WTC11 (cell line): ENCODE results near the gene AASDHPPT. TPM values are rescaled to one million over a fixed set of nuclear protein-coding genes. Genes with fewer than 3 reads are reported as not detected.

ENCODE experiments used
- ATAC-seq: fragments of 200-7000 bp; cut with Tn5 transposase; 2 replicates; pipeline ENCODE4 v1.10.0; 2021; ENCODE audit warnings: mild to moderate bottlenecking, moderate library complexity
- CTCF ChIA-PET: fragments of 300-600 bp; sonication (Branson Sonifier 250); formaldehyde crosslinking; loops from one replicate; lab custom pipeline; 2021; ENCODE audit warnings: antibody characterized with exemption; lab: Charles Lee
- POLR2A ChIA-PET: fragments of 350-600 bp; sonication (Branson Sonifier 250); formaldehyde crosslinking; loops from one replicate; lab custom pipeline; 2021; ENCODE audit warnings: antibody characterized with exemption; lab: Charles Lee
- DNase-seq: peaks from one replicate; pipeline ENCODE4 v3.0.0; 2021; ENCODE audit warnings: low spot score
- H3K27ac Mint-ChIP-seq: 2 replicates; pipeline ENCODE4 v1.8.0; 2021; ENCODE audit warnings: mixed read lengths
- H3K27me3 Mint-ChIP-seq: 2 replicates; pipeline ENCODE4 v1.8.0; 2021; ENCODE audit warnings: low read depth, mild to moderate bottlenecking, moderate library complexity, mixed read lengths
- H3K36me3 Mint-ChIP-seq: 2 replicates; pipeline ENCODE4 v1.8.0; 2021; ENCODE audit warnings: mixed read lengths
- H3K4me1 Mint-ChIP-seq: 2 replicates; pipeline ENCODE4 v1.8.0; 2022; ENCODE audit warnings: mixed read lengths
- H3K4me3 Mint-ChIP-seq: 2 replicates; pipeline ENCODE4 v1.8.0; 2021; ENCODE audit warnings: mild to moderate bottlenecking, moderate library complexity, mixed read lengths
- H3K9me3 Mint-ChIP-seq: 2 replicates; pipeline ENCODE4 v1.8.0; 2021; ENCODE audit warnings: mixed read lengths
- ATF1 ChIP-seq: sonication (generic); formaldehyde crosslinking; IDR thresholded peaks from 2 replicates; pipeline ENCODE4 v1.8.1; 2023; ENCODE audit warnings: mild to moderate bottlenecking, moderate library complexity, missing genetic modification reagents
- CBFB ChIP-seq: sonication (generic); formaldehyde crosslinking; IDR thresholded peaks from 2 replicates; pipeline ENCODE4 v1.8.1; 2022; ENCODE audit warnings: mild to moderate bottlenecking, low read depth, missing genetic modification reagents
- E2F1 ChIP-seq: sonication (generic); formaldehyde crosslinking; IDR thresholded peaks from 2 replicates; pipeline ENCODE4 v1.8.0; 2022; ENCODE audit warnings: mild to moderate bottlenecking, missing genetic modification reagents
- ELF4 ChIP-seq: sonication (generic); formaldehyde crosslinking; IDR thresholded peaks from 2 replicates; pipeline ENCODE4 v1.8.1; 2022; ENCODE audit warnings: low read depth, mild to moderate bottlenecking, moderate library complexity, missing genetic modification reagents
- ERG ChIP-seq: fragments of 250-450 bp; sonication (Bioruptor Pico); IDR thresholded peaks from 2 replicates; pipeline ENCODE4 v1.8.0; 2021; ENCODE audit warnings: mild to moderate bottlenecking
- ESRRA ChIP-seq: sonication (generic); formaldehyde crosslinking; IDR thresholded peaks from 2 replicates; pipeline ENCODE4 v1.8.1; 2022; ENCODE audit warnings: mild to moderate bottlenecking, missing genetic modification reagents, borderline replicate concordance
- FOXK1 ChIP-seq: sonication (generic); formaldehyde crosslinking; IDR thresholded peaks from 2 replicates; pipeline ENCODE4 v1.8.0; 2022; ENCODE audit warnings: mild to moderate bottlenecking, moderate library complexity, missing genetic modification reagents
- FOXP1 ChIP-seq: sonication (generic); formaldehyde crosslinking; IDR thresholded peaks from 2 replicates; pipeline ENCODE4 v1.8.0; 2022; ENCODE audit warnings: missing genetic modification reagents, mild to moderate bottlenecking, moderate library complexity, borderline replicate concordance
- FOXP4 ChIP-seq: sonication (generic); formaldehyde crosslinking; IDR thresholded peaks from 2 replicates; pipeline ENCODE4 v1.8.0; 2022; ENCODE audit warnings: mild to moderate bottlenecking, missing genetic modification reagents
- GRHL2 ChIP-seq: fragments of 250-450 bp; sonication (Bioruptor Pico); IDR thresholded peaks from 2 replicates; pipeline ENCODE4 v1.8.0; 2022; ENCODE audit warnings: mild to moderate bottlenecking, moderate library complexity; ENCODE audit not compliant: insufficient replicate concordance, severe bottlenecking
- HMGA2 ChIP-seq: fragments of 250-450 bp; sonication (Bioruptor Pico); IDR thresholded peaks from 2 replicates; pipeline ENCODE4 v1.4.0; 2021; ENCODE audit warnings: mild to moderate bottlenecking, moderate library complexity
- JAZF1 ChIP-seq: fragments of 250-450 bp; sonication (Bioruptor Pico); IDR thresholded peaks from 2 replicates; pipeline ENCODE4 v1.9.0; 2021; ENCODE audit warnings: moderate library complexity, mild to moderate bottlenecking, inconsistent platforms
- NFYB ChIP-seq: sonication (generic); formaldehyde crosslinking; conservative IDR thresholded peaks from 2 replicates; pipeline ENCODE4 v1.8.0; 2022; ENCODE audit warnings: low read depth, missing genetic modification reagents
- SP1 ChIP-seq: sonication (generic); formaldehyde crosslinking; conservative IDR thresholded peaks from 2 replicates; pipeline ENCODE4 v1.8.1; 2022; ENCODE audit warnings: missing genetic modification reagents
- TEAD1 ChIP-seq: sonication (generic); formaldehyde crosslinking; IDR thresholded peaks from 2 replicates; pipeline ENCODE4 v1.8.0; 2022; ENCODE audit warnings: mild to moderate bottlenecking, missing genetic modification reagents
- TP53 ChIP-seq: sonication (generic); formaldehyde crosslinking; IDR thresholded peaks from 2 replicates; pipeline ENCODE4 v1.8.1; 2023; ENCODE audit warnings: mild to moderate bottlenecking, missing genetic modification reagents
- ZNF219 ChIP-seq: sonication (generic); formaldehyde crosslinking; IDR thresholded peaks from 2 replicates; pipeline ENCODE4 v1.8.0; 2023; ENCODE audit warnings: missing genetic modification reagents, mild to moderate bottlenecking, borderline replicate concordance
- ZNF416 ChIP-seq: fragments of 250-450 bp; sonication (Bioruptor Pico); IDR thresholded peaks from 2 replicates; pipeline ENCODE4 v1.9.0; 2021; ENCODE audit warnings: mild to moderate bottlenecking, inconsistent platforms
- ZNF532 ChIP-seq: fragments of 250-450 bp; sonication (Bioruptor Pico); IDR thresholded peaks from 2 replicates; pipeline ENCODE4 v1.9.0; 2021; ENCODE audit warnings: mild to moderate bottlenecking, borderline replicate concordance
- ZSCAN18 ChIP-seq: fragments of 250-450 bp; sonication (Bioruptor Pico); IDR thresholded peaks from 2 replicates; pipeline ENCODE4 v2.1.2; 2022; ENCODE audit warnings: mild to moderate bottlenecking, moderate library complexity
- total RNA-seq: library from RNA; stranded (reverse); gene quantifications from 3 replicates; pipeline ENCODE4 v1.2.3, GENCODE V29; 2021
- TF ChIP-seq, protein P1 (sequence below): sonication (generic); formaldehyde crosslinking; IDR thresholded peaks from 2 replicates; pipeline ENCODE4 v1.8.1; 2023; ENCODE audit warnings: mild to moderate bottlenecking, missing genetic modification reagents, borderline replicate concordance

The AASDHPPT gene
- total RNA-seq, 1 experiment from 2014 or later: 37.0 TPM

- TF ChIP-seq E2F1 (CRISPR knock-in tag) (no peak), ELF4 (CRISPR knock-in tag) (no peak), GRHL2 (CRISPR knock-in tag) (no peak), FOXP4 (CRISPR knock-in tag) (peak; percentile 13; the same call in 1 of the 2 replicates), NFYB (peak; percentile 81), SP1 (CRISPR knock-in tag) (no peak; the same call in none of the 2 replicates), ZSCAN18 (CRISPR knock-in tag) (no peak), TP53 (CRISPR knock-in tag) (no peak), JAZF1 (CRISPR knock-in tag) (no peak), ATF1 (CRISPR knock-in tag) (no peak), ZNF219 (CRISPR knock-in tag) (no peak), ZNF416 (CRISPR knock-in tag) (no peak)
- TF ChIP-seq, protein P1, sequence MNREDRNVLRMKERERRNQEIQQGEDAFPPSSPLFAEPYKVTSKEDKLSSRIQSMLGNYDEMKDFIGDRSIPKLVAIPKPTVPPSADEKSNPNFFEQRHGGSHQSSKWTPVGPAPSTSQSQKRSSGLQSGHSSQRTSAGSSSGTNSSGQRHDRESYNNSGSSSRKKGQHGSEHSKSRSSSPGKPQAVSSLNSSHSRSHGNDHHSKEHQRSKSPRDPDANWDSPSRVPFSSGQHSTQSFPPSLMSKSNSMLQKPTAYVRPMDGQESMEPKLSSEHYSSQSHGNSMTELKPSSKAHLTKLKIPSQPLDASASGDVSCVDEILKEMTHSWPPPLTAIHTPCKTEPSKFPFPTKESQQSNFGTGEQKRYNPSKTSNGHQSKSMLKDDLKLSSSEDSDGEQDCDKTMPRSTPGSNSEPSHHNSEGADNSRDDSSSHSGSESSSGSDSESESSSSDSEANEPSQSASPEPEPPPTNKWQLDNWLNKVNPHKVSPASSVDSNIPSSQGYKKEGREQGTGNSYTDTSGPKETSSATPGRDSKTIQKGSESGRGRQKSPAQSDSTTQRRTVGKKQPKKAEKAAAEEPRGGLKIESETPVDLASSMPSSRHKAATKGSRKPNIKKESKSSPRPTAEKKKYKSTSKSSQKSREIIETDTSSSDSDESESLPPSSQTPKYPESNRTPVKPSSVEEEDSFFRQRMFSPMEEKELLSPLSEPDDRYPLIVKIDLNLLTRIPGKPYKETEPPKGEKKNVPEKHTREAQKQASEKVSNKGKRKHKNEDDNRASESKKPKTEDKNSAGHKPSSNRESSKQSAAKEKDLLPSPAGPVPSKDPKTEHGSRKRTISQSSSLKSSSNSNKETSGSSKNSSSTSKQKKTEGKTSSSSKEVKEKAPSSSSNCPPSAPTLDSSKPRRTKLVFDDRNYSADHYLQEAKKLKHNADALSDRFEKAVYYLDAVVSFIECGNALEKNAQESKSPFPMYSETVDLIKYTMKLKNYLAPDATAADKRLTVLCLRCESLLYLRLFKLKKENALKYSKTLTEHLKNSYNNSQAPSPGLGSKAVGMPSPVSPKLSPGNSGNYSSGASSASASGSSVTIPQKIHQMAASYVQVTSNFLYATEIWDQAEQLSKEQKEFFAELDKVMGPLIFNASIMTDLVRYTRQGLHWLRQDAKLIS (CRISPR knock-in tag): no peak
- TF ChIP-seq, all 79 proteins: peak for 11
These were observed 398 bp upstream of the AASDHPPT start, which contains the start of gene KBTBD3 (continued) for GRCh38 chr11:106076919-106077608.

DNA sequence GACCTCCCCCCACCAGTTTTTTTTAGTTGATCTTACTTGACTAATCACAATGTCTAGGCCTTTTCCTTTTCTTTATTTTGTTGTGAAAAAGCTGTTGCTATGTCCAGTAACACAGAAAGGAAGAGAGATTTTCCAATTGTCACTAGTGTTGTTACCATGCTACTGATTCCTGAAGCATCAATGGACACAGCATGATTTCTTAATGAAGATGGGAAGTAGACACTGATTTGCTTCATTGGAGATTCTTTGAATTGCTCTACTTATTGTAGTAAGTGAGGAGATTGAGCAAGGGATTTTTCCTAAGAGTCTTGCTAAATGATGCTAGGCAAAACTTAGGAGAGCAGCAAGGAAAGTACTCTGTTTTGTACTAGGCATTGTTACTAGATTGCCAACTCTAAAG is 4.6 kb downstream of the AASDHPPT start:
- DNase-seq: no peak
- H3K4me3 Mint-ChIP-seq: no peak overlapping the region
- no peak for ATAC-seq
- H3K4me1 Mint-ChIP-seq: peaks cover 28% of the 10 kb centered on the region
- H3K27ac Mint-ChIP-seq: peak overlapping the region; percentile 57
- ChIA-PET POLR2A (no interaction called here), CTCF (no interaction called here)
- H3K9me3 Mint-ChIP-seq: no peaks in the 10 kb centered on the region
- H3K27me3 Mint-ChIP-seq: no peaks in the 10 kb centered on the region
- H3K36me3 Mint-ChIP-seq: peaks cover 33% of the 10 kb centered on the region
- TF ChIP-seq TEAD1 (CRISPR knock-in tag): no peak
- no peak for TF ChIP-seq TP53 (CRISPR knock-in tag)
- TF ChIP-seq ZNF532 (CRISPR knock-in tag): no peak
- no peak for TF ChIP-seq ERG (CRISPR knock-in tag)
- TF ChIP-seq HMGA2 (CRISPR knock-in tag): no peak
- no peak for TF ChIP-seq FOXK1 (CRISPR knock-in tag)
- TF ChIP-seq ESRRA (CRISPR knock-in tag): no peak
- no peak for TF ChIP-seq CBFB (CRISPR knock-in tag)
- no peak for TF ChIP-seq FOXP1
- no peak for TF ChIP-seq JAZF1 (CRISPR knock-in tag)
